Natural killer cell (primary cell): Measurements from ENCODE around the gene SMCO3. TPM values are rescaled to one million over a fixed set of nuclear protein-coding genes. Genes with fewer than 3 reads are reported as not detected.

Source experiments
- ATAC-seq, 3 donors: fragments of 150-1000 bp in 2 of 3; fragments of 200-7000 bp in 1 of 3; cut with Tn5 transposase; 1 replicate in 1 of 3; 2 replicates in 2 of 3; pipeline ENCODE4 v1.10.0; 2021; ENCODE audit warnings: mild to moderate bottlenecking in 2 of 3, moderate library complexity in 2 of 3
- DNase-seq, 2 donors: peaks; one replicate each; pipeline versions ENCODE4 v3.0.0 to v3.0.0-alpha.2; 2013 to 2021; ENCODE audit warnings: mixed read lengths in 1 of 2
- H3K27ac ChIP-seq: one replicate; pipeline ENCODE4 v1.5.1; 2013; ENCODE audit warnings: mild to moderate bottlenecking, low read length
- H3K27me3 ChIP-seq: one replicate; pipeline ENCODE4 v1.6.1; 2013; ENCODE audit warnings: low read length; ENCODE audit not compliant: control insufficient read depth, insufficient read depth
- H3K36me3 ChIP-seq: one replicate; pipeline ENCODE4 v1.6.1; 2013; ENCODE audit warnings: low read length; ENCODE audit not compliant: control insufficient read depth, insufficient read depth
- H3K4me1 ChIP-seq: one replicate; pipeline ENCODE4 v1.6.1; 2013; ENCODE audit warnings: low read length; ENCODE audit not compliant: control insufficient read depth, insufficient read depth
- H3K4me3 ChIP-seq: one replicate; pipeline ENCODE4 v1.5.1; 2013; ENCODE audit warnings: low read length
- H3K9me3 ChIP-seq: one replicate; pipeline ENCODE4 v1.6.1; 2013; ENCODE audit warnings: low read length; ENCODE audit not compliant: control insufficient read depth, insufficient read depth
- H3K27ac Mint-ChIP-seq, 2 donors: one replicate each; pipeline ENCODE4 v1.8.0; 2022; ENCODE audit warnings: mild to moderate bottlenecking in 2 of 2, mixed read lengths in 2 of 2, moderate library complexity in 1 of 2
- H3K27me3 Mint-ChIP-seq, 2 donors: one replicate each; pipeline ENCODE4 v1.8.0; 2022; ENCODE audit warnings: low read depth in 2 of 2, mixed read lengths in 2 of 2
- H3K36me3 Mint-ChIP-seq: one replicate; pipeline ENCODE4 v1.8.0; 2022; ENCODE audit warnings: mixed read lengths
- H3K4me1 Mint-ChIP-seq, 2 donors: one replicate each; pipeline ENCODE4 v1.8.0; 2022; ENCODE audit warnings: mixed read lengths in 2 of 2
- H3K4me3 Mint-ChIP-seq: one replicate; pipeline ENCODE4 v1.8.0; 2022; ENCODE audit warnings: mild to moderate bottlenecking, moderate library complexity, mixed read lengths
- H3K9me3 Mint-ChIP-seq, 2 donors: one replicate each; pipeline ENCODE4 v1.8.0; 2022; ENCODE audit warnings: mixed read lengths in 2 of 2
- WGBS: methylation state at CpG from one replicate; pipeline ENCODE4 v1.1.7; 2013; ENCODE audit warnings: missing lambda C conversion rate; ENCODE audit not compliant: insufficient coverage; 5-methylcytosine and 5-hydroxymethylcytosine counted together
- intact Hi-C: fragments of 100-400 bp; cut with micrococcal nuclease; formaldehyde crosslinking; loops from one replicate; pipeline ENCODE4 v1.14.2; 2022
- total RNA-seq, 4 donors: library from RNA; stranded (reverse); fragments of 120-200 nt in 1 of 4; gene quantifications; one replicate each; pipeline versions ENCODE4 v1.2.3 to v1.2.4, GENCODE V29; 2013 to 2022
- TF ChIP-seq, protein P1 (sequence below): fragments of 200-600 bp; IDR thresholded peaks from one replicate; pipeline ENCODE4 v1.8.0; 2022; ENCODE audit warnings: antibody characterized with exemption

The SMCO3 gene
- total RNA-seq, 3 donors from 2014 or later (not counting 1 experiment from before 2014, with no cell fraction given) = not detected

DNA sequence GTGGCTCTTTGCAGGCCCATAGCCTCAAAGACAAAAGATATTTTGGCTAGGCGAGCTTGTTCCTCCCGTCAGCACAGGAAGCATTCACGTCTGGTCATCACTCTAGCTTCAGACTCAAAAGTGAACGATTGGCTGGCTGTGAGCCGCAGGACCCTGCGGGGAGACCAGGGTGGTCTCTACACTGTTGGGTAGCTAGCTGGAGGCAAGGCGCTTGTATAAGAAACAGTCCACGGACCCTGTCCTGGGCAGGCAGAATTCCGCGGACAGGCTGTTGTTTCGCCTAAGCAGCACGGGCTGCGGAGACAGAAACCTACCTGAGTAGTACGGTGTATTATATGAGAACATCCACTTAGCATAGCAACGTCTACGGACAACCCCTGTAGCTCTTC is 40.3 kb downstream of the SMCO3 start:
- WGBS = 19% methylated on average over 16 of the region's 16 CpGs
- no peaks in the 10 kb centered on the region for H3K36me3 Mint-ChIP-seq
- intact Hi-C loops = loop anchor here (1.0 to 5.0 kb wide), 4 partner anchors 30 to 1671 kb away; partner anchors contain the start of genes C12orf60, GSG1 and WBP11
- Histone ChIP-seq H3K4me1 (peaks cover 34% of the 10 kb centered on the region), H3K9me3 (no peaks in the 10 kb centered on the region), H3K36me3 (no peaks in the 10 kb centered on the region), H3K27me3 (no peaks in the 10 kb centered on the region), H3K27ac (peak overlapping the region; percentile 69), H3K4me3 (peak overlapping the region; percentile 63)
- no peaks in the 10 kb centered on the region for H3K27me3 Mint-ChIP-seq
- H3K4me3 Mint-ChIP-seq = peak overlapping the region; percentile 100
- TF ChIP-seq, protein P1, sequence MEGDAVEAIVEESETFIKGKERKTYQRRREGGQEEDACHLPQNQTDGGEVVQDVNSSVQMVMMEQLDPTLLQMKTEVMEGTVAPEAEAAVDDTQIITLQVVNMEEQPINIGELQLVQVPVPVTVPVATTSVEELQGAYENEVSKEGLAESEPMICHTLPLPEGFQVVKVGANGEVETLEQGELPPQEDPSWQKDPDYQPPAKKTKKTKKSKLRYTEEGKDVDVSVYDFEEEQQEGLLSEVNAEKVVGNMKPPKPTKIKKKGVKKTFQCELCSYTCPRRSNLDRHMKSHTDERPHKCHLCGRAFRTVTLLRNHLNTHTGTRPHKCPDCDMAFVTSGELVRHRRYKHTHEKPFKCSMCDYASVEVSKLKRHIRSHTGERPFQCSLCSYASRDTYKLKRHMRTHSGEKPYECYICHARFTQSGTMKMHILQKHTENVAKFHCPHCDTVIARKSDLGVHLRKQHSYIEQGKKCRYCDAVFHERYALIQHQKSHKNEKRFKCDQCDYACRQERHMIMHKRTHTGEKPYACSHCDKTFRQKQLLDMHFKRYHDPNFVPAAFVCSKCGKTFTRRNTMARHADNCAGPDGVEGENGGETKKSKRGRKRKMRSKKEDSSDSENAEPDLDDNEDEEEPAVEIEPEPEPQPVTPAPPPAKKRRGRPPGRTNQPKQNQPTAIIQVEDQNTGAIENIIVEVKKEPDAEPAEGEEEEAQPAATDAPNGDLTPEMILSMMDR = no peak
- DNase-seq = no peak
- ATAC-seq = peak; percentile 1 to 2 (median 1)
- no peaks in the 10 kb centered on the region for H3K9me3 Mint-ChIP-seq
- H3K4me1 Mint-ChIP-seq = peaks cover 67% of the 10 kb centered on the region in 2 donors
- peak overlapping the region; percentile 96 to 99 for H3K27ac Mint-ChIP-seq

GRCh38 chr12:14772946-14773345 is 41.0 kb downstream of the SMCO3 start:
- Mint-ChIP-seq H3K9me3 (no peaks in the 10 kb centered on the region), H3K4me3 (peak overlapping the region; percentile 100), H3K36me3 (no peaks in the 10 kb centered on the region), H3K4me1 (peaks cover 69 to 71% of the 10 kb centered on the region in 2 donors), H3K27me3 (no peaks in the 10 kb centered on the region), H3K27ac (peak overlapping the region; percentile 96 to 99)
- ATAC-seq (no peak), DNase-seq (no peak)
- no peak overlapping the region for H3K27ac ChIP-seq
- TF ChIP-seq, protein P1 = no peak
- WGBS = 97% methylated on average over 4 of the region's 5 CpGs
- H3K36me3 ChIP-seq = no peaks in the 10 kb centered on the region
- H3K9me3 ChIP-seq = no peaks in the 10 kb centered on the region
- intact Hi-C loops = loop anchor here (5.0 kb wide), 1 partner anchor 1671 kb away; the partner anchor contains the start of gene GSG1
- no peaks in the 10 kb centered on the region for H3K27me3 ChIP-seq
- H3K4me1 ChIP-seq = peaks cover 36% of the 10 kb centered on the region
- H3K4me3 ChIP-seq = no peak overlapping the region

DNA sequence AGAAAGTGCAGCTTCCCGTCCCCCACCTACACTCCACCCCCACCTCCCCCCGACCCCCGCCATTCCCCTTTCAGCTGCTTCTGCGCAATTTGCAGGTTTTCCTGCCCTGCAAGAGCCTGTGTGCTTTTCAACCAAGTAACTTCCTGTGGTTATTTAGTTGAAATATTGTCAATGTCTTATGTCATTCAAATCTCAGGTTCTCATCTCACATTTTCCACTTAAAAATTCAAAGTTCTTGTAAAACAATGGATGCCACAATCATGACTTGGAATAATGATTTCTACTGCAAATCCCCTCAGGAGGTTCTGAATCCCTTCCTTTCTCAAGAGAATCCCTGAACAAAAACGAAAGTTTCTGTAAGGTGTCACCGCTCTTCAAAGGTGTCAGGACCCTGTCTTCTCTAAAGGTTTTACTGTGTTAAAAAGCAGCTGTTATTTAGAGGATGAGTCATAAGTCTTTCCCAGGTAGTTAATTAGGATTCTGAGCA is 42.3 kb downstream of the SMCO3 start:
- intact Hi-C loops = loop anchor here (2.0 to 5.0 kb wide), 6 partner anchors 113 to 1669 kb away; partner anchors contain the start of genes ARHGDIB, GSG1 and MGP
- Mint-ChIP-seq H3K27me3 (no peaks in the 10 kb centered on the region), H3K4me3 (peak overlapping the region; percentile 96), H3K27ac (peak overlapping the region; percentile 99), H3K4me1 (peaks cover 81 to 83% of the 10 kb centered on the region in 2 donors), H3K9me3 (no peaks in the 10 kb centered on the region), H3K36me3 (no peaks in the 10 kb centered on the region)
- peaks cover 3% of the 10 kb centered on the region for H3K36me3 ChIP-seq
- peak in 1 of 2 donors; percentile 81 for DNase-seq
- TF ChIP-seq, protein P1 = no peak
- H3K4me3 ChIP-seq = peak overlapping the region; percentile 70
- no peaks in the 10 kb centered on the region for H3K9me3 ChIP-seq
- ATAC-seq = peak in 1 of 3 donors; percentile 4
- peaks cover 42% of the 10 kb centered on the region for H3K4me1 ChIP-seq
- peak overlapping the region; percentile 93 for H3K27ac ChIP-seq
- no peaks in the 10 kb centered on the region for H3K27me3 ChIP-seq
- WGBS = 3% methylated on average over 2 of the region's 6 CpGs
